ENCODE data around the gene VPS39.
"Not testable (repeated sequence)": the region's sequence is repeated elsewhere in the genome, so short reads cannot be mapped to it uniquely, and the experiment has no call there.

VPS39 gene, protein sequence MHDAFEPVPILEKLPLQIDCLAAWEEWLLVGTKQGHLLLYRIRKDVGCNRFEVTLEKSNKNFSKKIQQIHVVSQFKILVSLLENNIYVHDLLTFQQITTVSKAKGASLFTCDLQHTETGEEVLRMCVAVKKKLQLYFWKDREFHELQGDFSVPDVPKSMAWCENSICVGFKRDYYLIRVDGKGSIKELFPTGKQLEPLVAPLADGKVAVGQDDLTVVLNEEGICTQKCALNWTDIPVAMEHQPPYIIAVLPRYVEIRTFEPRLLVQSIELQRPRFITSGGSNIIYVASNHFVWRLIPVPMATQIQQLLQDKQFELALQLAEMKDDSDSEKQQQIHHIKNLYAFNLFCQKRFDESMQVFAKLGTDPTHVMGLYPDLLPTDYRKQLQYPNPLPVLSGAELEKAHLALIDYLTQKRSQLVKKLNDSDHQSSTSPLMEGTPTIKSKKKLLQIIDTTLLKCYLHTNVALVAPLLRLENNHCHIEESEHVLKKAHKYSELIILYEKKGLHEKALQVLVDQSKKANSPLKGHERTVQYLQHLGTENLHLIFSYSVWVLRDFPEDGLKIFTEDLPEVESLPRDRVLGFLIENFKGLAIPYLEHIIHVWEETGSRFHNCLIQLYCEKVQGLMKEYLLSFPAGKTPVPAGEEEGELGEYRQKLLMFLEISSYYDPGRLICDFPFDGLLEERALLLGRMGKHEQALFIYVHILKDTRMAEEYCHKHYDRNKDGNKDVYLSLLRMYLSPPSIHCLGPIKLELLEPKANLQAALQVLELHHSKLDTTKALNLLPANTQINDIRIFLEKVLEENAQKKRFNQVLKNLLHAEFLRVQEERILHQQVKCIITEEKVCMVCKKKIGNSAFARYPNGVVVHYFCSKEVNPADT

DNA sequence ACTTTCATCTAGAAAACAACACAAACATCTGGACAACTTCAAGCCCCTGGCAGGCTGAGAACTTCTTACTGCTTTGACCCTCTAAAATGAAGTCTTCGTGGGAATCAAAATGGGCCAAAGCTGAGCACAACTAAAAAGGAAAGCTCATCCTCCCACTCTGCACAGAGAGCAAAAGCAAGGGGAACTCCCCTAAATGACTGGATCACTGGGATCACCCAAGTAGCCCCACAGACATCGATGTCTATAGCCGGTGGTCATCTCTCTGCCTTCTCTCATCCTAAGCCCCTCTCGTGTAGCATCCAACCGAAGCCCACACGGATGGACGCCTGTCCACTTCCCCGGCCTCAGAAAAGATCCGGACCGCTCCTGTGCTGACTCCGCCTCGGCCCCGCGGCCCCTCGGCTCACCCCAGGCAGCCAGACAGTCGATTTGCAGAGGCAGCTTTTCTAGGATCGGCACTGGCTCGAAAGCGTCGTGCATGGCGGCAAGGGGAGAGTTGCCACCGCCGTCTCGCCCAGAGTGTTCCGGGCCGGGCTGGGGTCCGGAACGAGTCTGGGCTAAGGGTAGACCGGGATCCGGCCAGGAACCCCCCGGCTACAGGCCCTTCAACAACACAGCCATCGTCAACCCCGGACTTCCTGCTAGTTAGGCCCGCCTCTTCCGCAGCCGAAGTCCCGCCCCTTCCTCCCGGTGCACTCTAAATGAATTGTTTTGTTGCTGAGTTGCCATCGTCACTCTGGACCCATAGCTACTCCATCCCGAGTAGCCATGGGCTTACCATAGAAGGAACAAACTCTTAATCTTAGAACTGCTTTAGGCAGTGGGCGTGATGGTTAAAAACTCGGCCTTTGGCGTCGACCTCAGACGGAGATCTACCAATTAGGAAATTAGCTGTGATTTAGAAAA lies at the start of gene VPS39:
Gene VPS39 (minus strand): TSS at position 631 of the 906 bp plus-strand sequence. CDS start 151 bp downstream, at position 480.
- peak; percentile 82 for DNase-seq

DNA sequence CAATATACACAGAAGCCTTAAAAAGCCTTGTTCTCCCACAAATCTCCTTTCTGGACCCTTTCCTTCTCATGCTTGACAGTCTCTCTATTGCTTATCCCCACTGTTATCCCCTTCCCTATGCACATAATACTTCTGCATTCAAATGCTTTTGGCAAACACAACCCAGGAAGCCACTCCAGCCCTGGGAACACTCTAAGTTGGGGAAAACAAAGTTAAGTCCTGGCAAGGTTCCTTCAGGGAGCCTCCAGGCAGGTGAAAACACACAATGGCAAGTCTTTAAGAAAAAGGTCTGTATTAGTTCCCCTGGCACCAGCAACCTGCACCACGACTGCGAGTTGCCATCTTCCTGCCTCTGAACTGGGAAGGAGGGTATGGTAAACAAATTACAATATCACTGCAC lies 45.2 kb upstream of the VPS39 start:
- no peak for DNase-seq

DNA sequence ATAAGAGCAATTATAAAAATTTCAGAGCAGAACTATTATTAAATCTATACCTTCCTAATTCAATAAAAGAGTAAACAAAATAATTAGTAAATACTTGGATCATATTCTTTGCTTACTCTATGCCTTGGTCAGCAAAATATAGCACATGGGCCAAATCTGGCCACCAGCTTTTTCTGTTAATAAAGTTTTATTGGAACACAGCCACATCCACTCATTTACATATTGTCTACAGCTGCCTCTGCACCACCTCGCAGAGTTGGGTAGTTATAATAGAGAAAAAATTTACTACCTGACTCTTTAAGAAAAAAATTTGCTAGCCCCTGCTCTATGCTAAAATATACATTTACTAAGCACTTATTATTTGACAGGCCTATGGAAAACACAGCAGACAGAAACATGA lies 32.7 kb upstream of the VPS39 start:
- no peak for DNase-seq

DNA sequence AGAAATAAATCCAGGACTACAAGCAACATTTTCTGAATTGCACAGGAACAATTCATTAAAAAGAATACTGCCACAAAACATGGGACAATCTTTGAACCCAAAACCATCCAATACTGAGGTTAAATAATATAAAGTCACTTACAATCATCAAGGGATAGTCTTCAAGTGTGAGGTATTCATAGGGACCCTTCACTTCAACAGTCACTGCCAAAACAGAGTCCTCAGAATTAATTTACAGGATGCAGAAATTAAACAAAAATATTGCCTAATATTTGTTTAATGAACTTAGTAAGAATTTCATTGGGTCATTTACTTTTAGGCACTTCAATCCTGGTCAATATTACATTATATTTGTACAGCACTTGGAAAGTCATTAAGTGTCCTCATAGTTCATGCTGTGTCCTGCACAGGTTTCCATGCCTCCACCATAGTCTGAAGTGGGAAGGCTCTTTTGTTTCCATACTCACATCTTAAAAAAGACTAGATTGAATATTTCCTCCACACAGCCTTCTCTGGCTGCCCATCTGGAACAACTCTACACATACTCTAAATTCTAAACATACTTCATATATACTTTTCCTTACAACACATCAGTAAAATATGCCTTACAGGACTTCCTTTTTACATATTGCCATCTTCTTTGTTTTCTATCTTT lies 31.6 kb upstream of the VPS39 start:
- no peak for DNase-seq

DNA sequence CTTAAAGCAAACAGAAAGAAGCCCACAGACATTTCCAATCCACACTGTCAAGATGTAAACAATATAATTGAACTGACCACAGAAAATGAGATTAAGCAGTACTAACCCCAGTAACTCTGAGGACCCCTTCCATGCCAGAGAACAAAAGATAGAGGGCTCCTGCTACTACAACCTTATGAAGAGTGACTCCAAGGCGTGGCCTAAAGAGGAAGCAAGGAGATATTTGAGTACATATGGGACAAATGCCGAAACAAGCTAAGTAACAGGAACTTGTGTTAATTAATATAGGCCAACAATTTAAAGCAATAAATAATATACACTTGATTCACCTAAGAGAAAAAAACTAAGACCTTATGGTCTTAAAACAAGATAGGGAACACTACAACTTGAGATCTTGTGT lies 25.0 kb upstream of the VPS39 start:
- no peak for DNase-seq

DNA sequence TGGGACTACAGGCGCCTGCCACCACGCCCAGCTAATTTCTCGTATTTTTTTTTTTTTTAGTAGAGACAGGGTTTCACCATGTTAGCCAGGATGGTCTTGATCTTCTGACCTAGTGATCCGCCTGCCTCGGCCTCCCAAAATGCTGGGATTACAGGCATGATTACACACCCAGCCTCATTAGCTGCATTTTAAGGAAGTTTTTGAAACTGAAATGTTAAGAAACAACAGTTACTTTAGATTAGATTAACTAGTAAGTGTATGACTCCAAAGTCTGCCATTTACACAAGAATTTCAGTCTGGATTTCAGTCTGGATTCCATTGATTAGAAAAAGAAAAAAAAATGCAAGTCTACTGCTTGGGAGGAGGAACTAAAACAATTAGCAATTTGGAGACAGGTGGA lies 24.5 kb upstream of the VPS39 start:
- DNase-seq: no peak

DNA sequence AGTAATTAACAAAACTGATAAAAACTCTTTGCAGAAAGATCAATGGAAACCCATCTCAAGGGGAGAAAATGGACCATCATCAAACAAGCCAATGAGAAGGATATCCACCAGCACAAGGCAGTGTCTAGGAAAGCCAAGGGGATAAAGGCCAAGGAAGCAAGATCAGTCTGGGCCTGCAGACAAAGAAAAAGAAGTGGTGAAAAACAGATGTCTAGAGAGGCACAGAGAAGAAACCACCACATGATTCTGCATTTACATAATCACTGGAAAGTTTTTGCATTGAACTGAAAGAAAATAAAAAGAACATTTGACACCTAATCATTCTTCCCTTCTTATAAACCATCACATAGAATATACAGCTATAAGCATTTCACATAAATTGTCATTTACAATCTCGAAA lies 23.0 kb upstream of the VPS39 start:
- DNase-seq: no peak

DNA sequence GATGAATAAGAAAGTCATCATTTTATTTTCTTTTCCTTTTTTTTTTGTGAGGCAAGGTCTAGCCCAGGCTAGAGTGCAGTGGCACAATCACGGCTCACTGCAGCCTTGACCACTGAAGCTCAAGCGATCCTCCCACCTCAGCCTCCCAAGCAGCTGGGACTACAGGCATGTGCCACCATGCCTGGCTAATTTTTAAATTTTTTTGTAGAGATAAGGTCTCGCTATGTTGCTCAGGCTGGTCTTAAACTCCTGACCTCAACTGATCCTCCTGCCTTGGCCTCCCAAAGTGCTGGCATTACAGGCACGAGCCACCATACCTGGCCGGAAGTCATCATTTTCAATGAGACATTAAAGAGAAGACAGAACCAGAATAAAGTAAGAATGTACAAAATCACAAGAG lies 20.9 kb upstream of the VPS39 start:
- not testable (repeated sequence) for DNase-seq

DNA sequence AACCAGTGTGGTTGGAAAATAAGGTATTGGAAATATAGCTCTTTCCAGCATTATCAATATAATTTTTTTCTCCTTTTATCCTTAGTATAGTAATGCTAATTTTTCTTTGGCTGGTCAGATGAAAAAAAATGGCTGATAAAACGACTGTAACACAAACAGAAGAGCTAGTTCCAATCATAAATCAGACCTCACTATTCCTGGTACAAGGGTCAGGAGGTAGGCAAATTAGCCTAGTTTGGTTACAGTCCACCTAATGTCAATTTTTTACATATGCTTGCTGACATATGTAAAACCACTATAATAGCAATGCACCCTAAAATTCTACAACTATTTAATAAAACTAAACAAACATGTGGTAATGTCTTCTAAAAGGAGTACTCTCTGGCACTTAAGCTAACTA lies 19.9 kb upstream of the VPS39 start:
- DNase-seq: no peak

DNA sequence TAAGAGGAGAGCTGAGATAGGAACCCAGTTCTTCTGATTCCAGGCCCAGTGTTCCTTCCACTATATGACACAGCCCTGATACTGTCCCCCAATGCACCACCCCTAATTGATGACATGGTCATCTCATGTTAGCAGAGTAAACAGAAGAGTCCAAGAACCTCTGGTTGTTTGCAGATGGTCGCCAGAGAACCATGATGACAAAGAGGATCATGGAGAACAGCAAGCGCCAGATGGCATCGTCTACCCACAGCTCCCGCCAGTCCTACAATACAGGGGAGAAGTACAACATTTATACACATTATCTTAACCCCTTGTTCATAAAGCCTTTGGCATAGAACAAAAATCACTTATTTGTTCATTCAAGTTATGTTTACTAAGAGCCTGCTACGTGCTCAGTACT lies 18.5 kb upstream of the VPS39 start:
- DNase-seq: no peak

DNA sequence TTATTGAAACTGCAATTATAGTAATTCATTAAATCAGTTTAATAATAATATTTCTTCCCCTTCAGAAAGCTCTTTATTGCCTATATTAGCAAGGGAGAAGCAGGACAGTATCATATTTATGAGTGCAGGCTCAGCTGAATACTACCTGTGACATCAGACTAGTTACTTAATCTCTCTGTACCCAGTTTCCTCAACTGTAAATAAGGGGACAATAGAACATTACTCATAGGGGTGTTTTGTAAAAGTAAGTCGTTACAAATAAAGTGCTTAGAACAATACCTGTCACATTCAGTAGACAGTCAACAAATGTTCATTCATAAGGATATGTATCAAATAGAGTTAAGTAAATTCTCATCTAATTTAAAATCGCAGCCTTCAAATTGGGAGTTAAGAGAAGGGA lies 12.1 kb upstream of the VPS39 start:
- no peak for DNase-seq

DNA sequence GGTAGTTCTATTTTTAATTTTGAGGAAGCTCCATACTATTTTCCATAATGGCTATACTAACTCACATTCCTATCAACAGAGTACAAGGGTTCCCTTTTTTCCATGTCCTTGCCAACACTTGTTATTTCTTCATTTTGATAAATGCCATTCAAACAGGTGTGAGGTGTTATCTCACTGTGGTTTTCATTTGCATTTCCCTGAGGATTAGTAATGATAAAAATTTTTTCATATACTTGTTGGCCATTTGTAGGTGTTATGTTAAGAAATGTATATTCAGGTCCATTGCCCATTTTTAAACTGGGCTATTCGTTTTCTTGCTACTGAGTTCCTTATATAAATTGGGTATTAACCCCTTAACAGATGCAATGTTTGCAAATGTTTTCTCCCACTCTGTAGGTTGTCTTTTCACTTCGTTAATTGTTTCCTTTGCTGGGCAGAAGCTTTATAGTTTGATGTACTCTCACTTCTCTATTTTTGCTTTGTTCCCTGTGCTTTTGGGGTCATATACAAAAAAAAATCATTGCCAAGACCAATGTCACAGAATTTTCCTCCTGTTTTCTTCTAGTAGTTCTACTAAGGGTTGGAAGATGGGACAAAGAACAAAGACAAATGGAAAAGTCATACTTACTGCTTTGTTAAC lies 11.0 kb upstream of the VPS39 start:
- DNase-seq: no peak

DNA sequence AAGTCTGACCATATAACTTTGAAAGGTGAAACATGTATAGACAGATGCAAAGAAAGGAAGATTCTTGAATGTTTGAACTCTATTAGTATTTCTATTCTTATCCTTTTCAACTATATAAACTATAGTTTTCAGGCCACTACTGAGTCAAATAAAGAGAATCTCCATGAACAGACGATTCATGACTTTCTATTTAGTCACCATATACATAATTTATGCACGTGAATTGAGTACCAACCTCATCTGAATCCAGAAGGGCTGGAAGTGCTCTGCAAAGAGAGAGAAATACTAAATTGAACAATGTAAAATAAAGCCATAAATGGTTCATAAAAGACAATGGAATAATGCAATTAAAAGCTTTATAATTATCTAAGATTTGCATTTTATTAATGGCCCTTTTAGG lies 9.5 kb upstream of the VPS39 start:
- no peak for DNase-seq

DNA sequence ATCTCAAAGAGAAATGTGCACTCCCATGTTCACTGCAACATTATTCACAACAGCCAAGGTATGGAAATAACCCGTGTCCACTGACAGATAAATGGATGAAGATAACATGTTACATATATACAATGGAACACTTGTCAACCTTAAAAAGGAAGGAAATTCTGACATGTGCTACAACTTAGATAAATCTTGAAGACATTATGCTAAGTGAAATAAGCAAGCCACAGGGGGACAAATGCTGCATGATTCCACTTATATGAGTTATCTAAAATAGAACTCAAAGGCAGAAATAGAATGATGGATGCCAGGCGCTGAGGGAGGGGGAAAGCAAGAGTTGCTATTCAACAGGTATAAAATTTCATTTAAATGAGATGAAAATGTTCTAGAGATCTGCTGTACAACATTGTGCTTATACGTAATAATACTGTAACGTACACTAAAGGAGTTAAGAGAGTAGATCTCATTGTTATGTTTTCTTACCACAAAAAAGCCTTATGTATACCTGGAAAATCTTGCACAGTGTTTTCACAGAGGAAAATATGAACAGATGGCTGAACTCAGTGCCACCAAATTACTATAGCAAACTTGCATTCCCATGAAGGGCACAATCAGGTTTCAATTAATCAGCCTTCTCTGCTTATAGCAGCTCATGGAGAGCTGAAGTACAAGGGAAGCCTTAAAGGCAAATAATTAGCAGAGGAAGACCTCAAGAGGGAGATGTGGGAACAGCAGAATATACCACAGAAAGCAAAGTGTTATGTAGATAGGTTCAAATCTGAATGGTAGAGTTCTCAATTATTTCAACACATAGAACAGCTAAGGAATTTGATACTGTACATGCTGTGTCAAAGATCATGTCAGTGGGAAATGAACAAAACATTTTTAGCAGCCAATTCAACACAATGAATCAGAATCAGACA lies 8.1 kb upstream of the VPS39 start:
- no peak for DNase-seq

DNA sequence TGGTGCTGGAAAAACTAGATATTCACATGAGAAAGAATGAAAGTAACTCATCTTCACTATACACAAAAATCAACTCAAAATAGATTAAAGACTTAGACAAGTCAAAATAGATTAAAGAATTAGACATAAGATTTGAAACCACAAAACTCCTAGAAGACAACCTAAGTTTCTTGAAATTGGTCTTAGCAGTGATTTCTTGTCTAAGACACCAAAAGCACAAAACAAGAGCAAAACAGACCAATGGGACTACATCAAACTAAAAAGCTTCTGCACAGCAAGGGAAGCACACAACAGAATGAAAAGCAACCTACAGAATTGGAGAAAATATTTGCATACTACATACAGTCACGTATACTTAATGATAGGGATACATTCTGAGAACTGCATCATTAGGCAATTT lies 6.5 kb upstream of the VPS39 start:
- DNase-seq: no peak

DNA sequence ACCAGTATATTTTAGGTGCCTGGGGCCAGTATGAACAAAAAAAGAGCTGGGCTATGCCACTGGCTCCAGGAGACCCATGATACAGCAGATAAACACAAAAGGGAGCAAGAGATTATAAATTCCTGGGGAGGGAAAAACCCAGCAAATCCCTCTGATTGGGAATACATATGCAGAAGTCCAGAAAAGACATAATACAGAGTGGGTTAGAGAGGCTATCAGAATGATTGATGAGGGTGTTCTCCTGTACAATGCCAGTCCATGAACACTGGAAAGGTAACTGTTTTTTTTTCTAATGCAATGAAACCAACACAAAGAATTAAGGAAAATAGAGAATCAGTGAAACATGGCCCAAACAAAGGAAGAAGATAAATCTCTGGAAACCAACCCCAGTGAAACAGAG lies 5.4 kb upstream of the VPS39 start:
- no peak for DNase-seq

DNA sequence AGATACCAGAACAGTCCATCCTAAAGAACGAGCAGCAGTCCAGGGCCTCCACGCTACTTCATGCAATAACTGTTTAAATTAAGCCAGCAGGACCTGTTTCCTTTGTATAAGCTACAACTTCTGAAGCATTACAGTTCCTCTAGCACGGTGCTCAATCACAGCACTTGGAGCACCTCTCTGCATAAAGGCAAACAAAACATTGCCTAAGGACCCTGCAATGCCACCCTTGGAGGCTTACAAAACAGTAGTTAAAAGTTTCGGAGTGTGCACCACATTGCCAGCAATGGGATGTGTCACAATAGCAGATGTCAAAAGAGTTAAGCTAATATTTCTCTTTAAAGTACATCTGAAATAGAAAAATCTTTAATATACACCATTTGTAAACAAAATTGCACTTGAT lies 2.6 kb upstream of the VPS39 start:
- DNase-seq: no peak

DNA sequence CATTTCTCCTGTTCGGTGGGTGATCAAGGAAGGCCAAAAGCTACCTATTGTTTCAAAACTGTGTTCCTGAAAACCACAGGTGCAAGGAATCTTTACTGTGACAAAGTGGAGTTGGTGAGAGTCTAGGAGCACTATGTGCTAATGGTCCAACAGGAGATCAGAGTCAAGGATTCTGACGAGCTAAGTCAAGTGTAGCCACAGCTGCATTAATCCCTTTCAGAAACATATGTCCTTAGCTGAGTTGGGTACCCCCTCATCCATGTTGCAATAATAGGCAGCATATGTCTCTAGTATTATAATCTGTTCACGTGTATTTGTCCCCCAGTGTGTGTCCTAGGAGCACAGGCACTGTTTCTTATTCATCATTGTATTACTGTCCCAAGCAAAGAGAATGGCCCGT lies 1.7 kb downstream of the VPS39 start:
- DNase-seq: no peak

DNA sequence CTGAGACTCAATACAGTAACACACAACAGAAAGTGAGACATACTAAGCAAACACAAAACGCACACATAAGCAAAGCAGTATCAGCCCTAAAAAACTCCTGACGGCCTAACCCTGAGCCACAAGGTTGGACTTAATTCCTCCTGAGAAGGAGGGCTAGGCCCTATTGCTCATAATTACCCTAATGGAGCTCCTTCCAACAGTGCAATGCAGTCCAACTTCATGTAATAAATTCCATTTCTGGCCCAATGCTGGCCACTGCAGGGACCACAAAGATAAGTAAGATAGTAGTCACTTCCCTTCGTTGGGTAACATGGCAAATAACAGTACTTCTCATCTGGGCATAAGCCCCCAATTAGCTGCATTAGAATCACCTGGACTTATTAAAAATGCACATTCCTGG lies 4.2 kb downstream of the VPS39 start:
- DNase-seq: no peak

DNA sequence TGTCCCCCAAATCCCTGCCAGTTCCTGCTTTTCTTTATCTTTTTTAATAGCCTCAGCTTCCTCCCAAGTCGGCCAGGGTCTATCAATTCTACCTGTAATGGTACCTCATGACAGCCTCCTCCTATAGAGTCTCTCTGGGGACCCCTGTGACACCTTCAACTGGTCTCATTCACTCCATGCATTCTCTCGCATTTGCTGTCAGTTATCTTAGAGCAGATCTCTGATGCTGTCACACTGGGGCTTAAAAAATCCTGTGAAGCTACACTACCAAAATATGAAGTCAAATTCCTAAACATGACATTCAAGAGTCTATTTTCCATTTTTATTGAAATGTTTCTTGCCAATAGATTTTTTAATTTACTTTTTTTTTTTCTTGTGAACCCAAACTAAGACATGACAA lies 5.5 kb downstream of the VPS39 start:
- no peak for DNase-seq

DNA sequence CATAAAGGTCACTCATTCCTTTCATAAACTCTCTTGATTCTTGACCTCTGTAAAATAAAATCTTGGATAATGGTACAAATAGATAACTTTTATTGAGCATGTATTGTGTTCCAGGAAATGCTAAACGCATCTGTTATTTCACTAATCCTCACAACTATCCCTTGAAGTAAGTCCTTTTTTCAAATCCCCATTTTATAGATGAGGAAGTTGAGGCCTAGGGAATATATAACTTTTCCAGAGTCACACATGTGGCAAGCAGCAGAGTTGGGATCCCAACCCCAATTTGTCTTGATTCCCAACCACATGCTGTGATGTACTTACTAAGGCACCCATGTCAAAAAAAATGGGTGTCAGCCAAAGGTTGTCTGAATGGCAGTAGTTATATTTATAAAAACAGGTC lies 6.3 kb downstream of the VPS39 start:
- no peak for DNase-seq
